ENCODE results near the gene HEXD.
"Not testable (repeated sequence)": the region's sequence is repeated elsewhere in the genome, so short reads cannot be mapped to it uniquely, and the experiment has no call there.

HEXD gene

DNA sequence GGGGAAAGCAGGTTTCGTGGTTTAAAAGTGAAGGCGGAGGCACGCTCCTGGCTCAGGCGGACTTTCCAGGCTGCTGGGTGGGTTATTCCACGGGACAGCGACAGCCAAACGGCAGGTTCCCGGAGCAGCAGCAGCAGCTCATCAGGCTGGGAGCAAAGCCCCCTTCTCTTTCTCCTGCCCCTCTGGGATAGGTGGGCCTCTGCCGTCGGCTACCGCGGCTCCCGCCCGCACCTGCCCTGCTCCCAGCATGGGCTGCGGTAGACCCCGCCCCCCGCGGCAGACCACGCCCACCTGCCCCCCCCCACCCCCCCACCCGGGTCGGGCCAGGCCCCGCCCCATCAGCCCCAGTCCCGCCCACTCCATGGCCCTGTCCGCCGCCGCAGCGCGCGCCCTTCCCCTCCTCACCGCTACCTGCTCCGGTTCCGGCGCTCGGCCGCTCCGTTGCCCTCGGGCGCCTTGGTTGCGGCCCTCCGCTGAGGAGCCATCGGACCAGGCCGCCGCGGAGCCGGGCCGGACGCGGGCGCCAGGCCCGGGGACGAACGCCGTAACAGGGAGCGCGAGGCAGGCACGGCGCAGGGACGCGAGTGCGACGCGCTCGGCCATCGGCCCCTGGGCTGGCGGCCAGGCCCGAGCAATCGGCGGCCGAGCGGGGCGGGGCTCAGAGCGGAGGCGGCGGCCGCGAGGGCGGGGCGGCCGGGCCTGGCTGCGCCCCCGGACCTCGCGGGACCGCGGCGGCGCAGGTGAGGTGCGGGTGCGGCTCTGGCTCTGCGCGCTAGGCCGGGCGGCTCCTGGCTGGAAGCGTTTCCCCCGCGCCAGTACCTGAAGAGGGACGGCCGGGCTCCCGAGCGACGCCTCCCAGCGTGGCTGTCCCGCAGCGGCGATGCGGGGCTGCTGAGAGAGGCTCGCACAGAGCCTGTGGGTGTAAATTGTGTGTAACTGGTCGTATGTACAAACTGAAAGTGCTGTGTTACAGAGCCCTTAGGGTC is at the start of gene HEXD, which contains the start of gene OGFOD3:
HEXD (plus strand) TSS at position 347 of the 986 bp plus-strand sequence. CDS start 1,453 bp downstream, outside the sequence.
OGFOD3 (minus strand) TSS at position 586 of the 986 bp plus-strand sequence; CDS start at position 485, 101 bp downstream.
- peak; percentile 12 to 97 (median 90) for DNase-seq

DNA sequence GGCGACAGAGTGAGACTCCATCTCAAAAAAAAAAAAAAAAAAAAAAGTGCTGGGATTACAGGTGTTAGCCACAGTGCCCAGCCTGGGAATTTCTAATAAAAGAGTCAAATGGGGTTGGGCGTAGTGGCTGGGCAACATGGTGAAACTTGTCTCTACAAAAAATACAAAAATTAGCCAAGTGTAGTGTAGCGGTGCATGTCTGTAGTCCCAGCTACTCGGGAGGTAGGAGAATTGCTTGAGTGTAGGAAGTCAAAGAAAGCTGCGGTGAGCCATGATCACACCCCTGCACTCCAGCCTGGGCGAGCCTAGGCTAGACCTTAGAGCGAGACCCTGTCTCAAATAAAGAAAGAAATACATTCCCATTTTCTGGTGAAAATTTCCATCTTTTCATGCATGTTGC is 48.9 kb upstream of the HEXD start:
- no peak for DNase-seq

DNA sequence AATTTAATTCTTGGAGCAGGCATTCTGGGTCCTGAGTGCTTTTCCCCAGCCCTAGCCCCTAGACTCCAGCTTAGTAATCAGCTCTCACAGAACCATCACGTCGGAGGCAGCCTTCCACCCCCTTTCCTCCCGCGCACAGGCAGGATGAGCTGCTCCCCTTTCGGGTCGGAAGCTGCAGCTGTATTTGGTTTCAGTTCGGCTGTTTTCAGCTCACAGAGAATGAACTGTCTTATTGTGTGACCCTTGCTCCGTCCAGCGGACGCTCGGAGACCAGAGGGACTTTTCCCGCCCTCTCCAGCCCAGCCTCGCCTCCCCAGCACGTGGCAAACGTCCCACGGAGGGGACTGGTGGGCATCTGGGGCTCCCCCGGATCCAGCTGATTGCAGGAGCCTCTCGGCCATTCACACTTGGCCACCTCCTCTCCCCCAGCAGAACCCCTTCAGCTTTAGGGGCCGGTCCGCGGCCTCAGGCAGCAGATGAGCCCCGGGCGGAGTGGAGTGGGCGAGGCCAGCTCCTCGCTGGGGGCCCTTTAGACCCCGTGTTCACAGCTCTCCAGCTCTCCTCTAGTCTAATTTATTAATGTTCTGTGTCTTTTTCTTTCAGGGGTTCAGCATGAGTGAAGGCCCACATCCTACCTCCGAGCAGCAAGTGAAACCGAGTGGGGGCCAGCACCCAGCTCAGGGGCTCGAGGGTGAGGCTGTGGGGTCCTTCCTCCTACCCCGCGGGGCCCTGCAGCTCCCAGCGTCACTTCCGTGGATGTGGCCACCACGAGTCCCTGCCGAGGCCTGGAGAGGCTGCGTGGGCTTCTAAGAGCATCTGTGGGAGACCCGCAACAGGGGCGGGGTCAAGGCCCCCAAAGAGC is 47.4 kb upstream of the HEXD start:
- DNase-seq, result no peak

DNA sequence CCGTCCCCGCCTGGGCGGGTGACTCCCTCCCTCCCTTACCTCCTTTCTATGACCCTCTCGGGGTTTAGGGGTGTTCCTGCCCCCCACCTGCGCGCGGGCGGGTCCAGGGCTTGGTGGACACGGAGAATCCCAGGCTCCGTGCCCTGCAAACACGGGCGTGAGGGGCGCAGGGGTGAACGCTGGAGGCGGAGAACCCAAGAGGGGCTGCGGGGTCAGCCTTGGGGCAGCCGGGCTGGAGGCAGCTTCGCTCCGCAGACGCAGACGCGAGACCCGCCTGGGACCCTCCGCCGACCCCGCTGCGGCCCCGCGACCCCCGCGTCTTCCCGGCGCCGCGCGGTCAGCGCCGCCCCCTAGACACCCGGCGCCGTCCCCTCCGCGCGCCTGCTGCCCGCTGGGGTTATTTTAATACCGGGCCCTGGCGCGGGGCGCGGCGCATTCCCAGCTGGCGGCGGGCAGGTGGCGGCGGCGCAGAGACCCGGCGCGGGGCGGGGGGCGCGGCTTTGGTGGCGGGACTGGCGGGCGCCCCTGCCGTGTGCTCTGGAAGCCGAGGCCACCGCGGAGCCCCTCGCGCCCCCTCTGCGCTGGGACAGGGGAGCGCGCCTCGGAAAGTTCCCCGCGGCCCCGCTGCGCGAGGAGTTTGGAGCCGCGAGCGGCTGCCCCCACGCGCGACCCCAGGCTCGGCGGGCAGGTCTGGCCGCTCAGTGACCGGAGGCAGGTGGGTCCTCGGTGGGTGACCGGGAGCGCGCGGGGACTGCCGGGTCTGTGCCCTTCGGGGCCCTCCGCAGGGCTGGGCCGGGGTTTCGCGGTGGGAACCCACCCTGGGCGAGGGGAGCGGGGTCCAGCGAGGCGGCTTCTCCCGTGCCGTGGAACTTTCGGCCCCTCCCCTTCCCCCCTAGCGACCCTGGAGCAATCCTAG is 46.6 kb upstream of the HEXD start, which contains the start of gene UTS2R:
UTS2R (plus strand) TSS at position 433 of the 916 bp plus-strand sequence. CDS start 2,560 bp downstream, outside the sequence.
- DNase-seq, result no peak

DNA sequence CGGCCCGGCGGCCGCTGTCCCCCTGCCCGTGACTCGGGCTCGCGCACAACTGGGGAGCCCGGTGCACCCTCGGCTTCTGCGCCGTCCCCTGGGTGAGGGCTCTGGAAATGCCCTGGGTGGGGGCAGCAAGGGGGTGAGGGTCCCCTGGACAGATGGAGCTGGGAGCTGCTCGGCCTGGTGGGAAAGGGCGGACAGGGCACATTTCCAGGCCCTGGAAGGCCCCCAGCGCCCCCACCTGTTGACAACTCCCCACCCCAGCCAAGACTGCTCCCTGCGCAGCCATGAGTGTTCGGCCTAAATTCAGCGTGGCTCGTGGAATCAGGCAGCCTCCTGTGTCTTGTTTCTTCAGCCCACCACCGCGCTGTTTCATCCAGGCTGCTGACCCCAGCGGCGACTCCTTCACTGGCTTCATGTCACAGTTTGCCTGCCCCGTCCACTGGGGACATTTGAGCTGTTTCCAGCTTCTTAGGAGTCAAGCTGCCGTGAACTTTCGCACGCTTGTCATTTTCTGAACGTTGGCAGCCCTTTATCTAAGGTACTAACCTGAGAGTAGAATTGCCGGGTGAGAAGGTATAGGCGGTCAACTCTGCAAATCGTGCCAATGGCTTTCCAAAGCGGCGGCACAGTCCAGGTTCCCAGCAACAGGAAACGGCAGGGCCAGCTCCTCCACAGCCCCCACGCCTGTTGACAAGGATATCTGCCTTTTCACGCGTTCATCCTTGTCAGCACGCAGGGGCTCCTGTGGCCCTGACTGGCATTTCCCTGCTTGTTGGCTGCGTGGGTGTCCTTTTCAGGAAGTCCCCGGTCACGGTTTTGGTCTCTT is 45.7 kb upstream of the HEXD start:
- no peak for DNase-seq

DNA sequence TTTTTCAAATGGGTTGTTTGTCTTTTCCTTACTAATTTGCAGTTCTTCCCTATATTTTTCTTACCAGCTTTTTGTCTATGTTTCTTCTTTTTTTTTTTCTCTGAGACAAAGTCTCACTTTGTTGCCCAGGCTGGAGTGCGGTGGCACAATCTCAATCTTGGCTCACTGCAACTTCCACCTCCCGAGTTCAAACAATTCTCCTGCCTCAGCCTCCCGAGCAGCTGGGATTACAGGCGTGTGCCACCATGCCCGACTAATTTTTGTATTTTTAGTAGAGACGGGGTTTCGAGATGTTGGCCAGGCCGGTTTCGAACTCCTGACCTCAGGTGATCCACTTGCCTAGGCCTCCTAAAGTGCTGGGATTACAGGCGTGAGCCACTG is 45.1 kb upstream of the HEXD start:
- not testable (repeated sequence) for DNase-seq

DNA sequence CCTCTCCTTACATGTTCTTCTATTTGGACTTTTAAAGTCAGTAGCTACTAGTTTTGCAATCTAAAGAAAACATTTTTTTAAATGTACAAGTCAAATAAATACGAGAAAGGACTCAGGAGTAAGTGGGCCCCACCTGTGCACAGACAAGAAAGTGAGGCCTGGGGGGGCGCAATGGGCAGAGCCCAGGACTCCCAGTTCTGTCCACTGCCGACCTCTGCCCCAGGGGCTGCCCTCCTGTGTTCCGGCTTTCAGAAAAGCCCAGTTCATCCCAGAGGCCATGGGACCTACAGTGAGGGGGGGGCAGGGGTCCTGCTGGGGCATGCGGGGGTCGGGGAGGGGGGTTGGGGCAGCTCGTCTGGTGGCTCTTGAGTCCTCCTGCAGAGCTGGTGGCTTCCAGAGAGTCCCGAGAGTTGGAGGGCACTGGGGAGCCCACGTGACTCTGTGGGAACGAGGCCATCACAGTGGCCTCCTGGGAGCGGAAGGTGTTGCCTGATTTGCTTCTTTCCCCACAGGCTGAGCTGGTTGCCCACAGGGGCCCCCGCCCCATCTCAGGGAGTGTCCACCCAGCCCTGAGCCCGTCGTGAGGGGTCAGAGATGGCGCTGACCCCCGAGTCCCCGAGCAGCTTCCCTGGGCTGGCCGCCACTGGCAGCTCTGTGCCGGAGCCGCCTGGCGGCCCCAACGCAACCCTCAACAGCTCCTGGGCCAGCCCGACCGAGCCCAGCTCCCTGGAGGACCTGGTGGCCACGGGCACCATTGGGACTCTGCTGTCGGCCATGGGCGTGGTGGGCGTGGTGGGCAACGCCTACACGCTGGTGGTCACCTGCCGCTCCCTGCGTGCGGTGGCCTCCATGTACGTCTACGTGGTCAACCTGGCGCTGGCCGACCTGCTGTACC is 44.2 kb upstream of the HEXD start:
- no peak for DNase-seq

DNA sequence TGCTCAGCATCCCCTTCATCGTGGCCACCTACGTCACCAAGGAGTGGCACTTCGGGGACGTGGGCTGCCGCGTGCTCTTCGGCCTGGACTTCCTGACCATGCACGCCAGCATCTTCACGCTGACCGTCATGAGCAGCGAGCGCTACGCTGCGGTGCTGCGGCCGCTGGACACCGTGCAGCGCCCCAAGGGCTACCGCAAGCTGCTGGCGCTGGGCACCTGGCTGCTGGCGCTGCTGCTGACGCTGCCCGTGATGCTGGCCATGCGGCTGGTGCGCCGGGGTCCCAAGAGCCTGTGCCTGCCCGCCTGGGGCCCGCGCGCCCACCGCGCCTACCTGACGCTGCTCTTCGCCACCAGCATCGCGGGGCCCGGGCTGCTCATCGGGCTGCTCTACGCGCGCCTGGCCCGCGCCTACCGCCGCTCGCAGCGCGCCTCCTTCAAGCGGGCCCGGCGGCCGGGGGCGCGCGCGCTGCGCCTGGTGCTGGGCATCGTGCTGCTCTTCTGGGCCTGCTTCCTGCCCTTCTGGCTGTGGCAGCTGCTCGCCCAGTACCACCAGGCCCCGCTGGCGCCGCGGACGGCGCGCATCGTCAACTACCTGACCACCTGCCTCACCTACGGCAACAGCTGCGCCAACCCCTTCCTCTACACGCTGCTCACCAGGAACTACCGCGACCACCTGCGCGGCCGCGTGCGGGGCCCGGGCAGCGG is 43.4 kb upstream of the HEXD start:
- no peak for DNase-seq

DNA sequence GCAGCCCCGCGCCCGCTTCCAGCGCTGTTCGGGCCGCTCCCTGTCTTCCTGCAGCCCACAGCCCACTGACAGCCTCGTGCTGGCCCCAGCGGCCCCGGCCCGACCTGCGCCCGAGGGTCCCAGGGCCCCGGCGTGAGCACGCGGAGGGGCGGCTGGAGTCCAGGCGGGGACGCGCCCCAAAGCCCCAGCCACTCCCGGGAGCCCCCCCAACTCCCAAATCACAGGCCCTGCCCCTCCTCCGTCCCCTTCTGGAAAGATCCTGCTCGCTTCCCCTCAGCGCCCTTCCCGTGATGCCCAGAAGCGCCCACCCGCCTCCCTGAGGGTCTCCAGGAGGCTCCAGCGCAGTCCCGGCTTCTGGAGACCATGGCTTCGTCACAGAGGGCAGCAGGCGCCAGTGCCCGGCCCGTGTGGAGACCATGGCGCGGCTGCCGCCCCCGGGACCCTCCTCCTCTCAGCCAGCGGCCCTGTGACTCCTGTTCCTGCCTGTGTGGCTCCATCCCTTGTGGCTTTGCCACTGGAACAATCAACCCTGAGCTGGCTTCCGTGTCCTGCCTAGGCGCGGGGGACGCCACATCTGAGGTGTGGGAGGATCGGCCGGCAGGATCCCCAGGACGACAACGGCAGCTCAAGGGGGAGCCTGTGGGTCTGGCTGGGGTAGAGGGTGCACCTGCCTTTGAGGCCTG is 42.6 kb upstream of the HEXD start:
- no peak for DNase-seq

DNA sequence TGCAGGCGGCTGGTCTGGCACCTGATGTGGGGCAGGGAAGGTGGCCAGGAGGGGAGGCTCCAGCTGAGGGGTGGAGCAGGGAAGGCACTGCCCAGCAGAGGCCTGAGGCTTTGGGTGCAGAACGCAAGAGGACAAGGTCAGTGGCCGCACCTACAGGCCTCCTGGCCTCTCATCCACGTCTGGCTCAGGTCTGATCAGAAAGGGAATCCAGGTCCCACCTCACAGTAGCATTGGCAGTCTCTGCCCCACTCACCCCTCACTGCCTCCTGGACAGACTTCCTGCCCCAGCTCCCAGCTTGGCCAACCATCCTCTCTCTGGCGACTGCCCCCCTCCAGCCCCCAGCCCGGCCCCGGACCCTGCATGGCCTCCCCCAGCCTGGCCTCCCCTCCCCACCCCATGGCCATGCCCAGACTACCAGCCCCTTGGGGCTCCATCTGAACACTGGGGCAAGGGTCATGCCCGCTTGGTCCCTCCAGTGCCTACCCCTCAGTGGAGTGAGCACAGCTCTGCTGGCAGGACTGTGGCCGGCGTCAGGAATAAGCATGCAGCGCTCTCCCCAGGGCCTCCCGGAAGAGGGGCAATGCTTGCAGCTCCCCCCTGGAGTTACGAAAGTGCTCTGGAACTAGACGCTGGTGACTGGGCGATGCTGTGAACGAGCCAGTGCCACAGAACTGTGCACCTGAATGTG is 42.0 kb upstream of the HEXD start:
- no peak for DNase-seq

DNA sequence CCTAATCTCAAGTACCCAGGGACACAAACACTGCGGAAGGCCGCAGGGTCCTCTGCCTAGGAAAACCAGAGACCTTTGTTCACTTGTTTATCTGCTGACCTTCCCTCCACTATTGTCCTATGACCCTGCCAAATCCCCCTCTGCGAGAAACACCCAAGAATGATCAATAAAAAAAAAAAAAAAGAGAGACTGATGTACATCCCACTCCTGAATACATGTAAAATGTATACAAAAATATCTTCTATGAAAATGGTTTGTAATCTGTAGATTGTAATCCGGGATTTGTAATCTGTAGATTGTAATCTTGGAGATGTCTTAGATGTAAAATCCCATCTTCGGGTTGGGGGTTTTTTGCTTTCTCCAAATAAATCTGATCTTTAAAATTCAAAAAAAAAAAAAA is 40.9 kb upstream of the HEXD start:
- DNase-seq, result not testable (repeated sequence)

DNA sequence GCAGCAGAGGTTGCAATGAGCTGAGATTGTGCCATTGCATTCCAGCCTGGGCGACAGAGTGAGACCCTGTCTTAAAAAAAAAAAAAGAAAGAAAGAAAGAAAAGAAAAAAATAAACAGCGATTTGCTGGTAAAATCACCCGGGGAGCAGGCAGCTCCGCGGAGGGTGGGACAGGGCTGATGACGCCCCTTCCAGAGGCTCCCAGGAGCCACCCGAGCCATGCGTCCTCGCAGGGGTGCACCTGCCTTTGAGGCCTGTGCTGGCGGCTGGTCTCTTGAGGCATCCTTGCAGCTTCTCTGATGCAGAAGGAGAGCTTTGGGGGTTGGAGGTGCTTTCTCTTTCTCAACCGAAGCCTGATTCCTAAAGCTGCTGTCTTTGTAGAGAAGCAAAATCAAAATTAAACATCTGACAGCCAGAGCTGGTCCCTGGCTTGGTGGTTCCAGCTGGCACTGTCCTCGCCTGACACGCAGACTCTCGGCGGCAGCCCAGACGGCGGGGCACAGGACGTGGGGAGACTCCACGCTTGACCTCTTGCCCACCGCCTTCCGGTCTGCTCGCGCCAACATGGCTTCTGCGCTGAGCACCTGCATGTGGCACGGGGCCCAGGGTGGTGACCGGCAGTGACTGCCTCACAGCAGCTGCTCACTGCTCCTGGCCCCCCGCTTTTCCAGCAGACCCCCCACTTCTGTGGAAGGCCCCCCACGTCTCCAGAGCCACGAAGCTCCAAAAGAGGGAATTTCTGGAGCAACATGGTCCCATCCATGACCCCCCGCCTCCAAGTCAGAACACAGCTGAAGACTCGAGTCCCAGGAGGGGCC is 40.0 kb upstream of the HEXD start:
- no peak for DNase-seq

DNA sequence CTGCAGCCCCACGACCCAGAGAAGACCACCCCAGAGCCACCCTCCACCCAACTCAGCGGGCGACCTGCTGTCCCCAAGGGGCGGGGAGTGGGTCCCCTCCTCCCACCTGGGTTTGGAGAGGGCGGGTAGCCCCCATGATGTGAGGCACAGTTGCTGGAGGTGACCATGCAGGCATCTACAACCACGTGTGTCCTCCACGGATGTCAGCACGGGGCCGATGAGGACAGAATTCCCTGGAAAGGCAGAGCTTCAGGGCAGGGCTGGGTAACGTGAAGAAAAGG is 39.5 kb upstream of the HEXD start:
- no peak for DNase-seq

DNA sequence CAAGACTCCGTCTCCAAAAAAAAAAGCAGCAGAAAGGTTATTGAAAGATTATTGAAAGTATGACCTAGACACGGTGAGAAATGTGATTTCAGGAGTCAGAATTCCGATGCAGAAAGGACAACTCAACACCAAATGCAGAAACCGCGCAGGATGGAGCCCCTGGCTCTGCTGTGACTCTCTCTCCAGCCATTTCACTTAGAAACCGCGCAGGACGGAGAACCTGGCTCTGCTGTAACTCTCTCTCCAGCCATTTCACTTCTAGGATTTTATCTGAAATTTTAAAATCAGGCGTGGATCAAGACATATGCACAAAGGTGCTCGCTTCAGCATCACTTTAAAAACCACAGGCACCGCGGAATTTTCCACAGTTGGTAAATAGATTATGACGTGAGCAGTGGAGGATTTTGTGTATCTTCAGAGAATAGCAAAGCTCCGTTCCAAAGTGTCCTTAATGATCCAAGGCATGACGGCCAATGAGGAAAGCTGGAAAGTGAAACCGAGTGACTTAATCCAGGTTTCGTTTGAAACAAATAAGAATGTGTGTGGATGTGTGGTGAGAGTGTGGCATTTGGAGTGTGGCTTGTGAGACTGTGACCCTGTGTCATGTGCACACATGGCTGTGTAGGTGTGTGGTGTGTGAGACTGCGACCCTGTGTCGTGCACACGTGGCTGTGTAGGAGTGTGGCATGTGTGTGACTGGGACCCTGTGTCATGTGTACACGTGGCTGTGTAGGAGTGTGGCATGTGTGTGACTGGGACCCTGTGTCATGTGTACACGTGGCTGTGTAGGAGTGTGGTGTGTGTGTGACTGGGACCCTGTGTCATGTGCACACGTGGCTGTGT is 37.1 kb upstream of the HEXD start:
- DNase-seq, result no peak

DNA sequence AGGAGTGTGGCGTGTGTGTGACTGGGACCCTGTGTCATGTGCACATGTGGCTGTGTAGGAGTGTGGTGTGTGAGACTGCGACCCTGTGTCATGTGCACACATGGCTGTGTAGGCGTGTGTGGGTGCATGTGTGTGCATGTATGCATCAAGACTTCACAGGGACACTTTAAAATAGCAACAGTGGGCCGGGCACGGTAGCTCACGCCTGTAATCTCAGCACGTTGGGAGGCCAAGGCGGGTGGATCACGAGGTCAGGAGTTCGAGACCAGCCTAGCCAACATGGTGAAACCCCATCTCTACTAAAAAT is 36.5 kb upstream of the HEXD start:
- DNase-seq, result not testable (repeated sequence)

DNA sequence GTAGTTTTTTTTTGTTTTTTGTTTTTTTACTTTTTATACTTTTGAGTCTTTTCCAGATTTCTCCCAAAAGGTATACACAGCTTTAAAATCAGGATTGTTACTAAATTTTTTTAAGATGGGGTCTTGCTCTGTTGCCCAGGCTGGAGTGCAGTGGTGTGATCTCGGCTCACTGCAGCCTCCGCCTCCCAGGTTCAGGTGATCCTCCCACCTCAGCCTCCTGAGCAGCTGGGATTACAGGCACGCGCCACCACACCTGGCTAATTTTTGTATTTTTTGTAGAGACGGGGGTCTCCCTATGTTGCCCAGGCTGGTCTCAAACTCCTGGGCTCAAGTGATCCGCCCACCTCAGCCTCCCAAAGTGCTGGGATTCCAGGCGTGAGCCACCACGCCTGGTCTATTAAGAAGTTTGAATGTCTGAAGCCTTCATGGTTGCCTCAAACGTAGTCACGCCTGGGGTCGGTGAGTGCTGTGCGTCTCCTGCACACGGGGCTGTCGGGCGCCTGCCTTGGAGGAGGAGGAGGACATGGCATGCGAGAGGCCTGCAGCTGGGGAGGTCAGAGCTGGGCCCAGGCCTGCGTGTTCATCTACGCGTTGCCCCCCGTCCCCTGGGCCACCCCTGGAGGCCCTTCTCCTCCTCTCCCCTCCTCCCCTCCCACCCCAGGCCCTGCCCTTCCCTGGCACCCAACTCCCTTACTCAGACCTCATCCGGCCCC is 35.8 kb upstream of the HEXD start:
- DNase-seq, result not testable (repeated sequence)

All from C1 segment of cervical spinal cord (tissue), 14 donors.